K562 (cell line): ENCODE measurements around the gene NFILZ. TPM values are rescaled to one million over a fixed set of nuclear protein-coding genes. Genes with fewer than 3 reads are reported as not detected.
A peak's percentile ranks its signal among the peaks of the same experiment; 100 is the strongest.

Source experiments
- ATAC-seq: fragments of 200-7000 bp; cut with Tn5 transposase; 3 replicates; pipeline ENCODE4 v1.9.1; 2020; ENCODE audit warnings: moderate library complexity
- BruUV-seq: library from RNA; stranded (reverse); fragments of 400-500 nt; replicated peaks from 2 replicates; lab custom pipeline; 2021; lab: Mats Ljungman, UMichigan
- CTCF ChIA-PET: fragments of 300-600 bp; formaldehyde crosslinking; extraction: SDS; loops from one replicate; lab custom pipeline; 2021; ENCODE audit warnings: low intra/inter-chr PET ratio; lab: Yijun Ruan, JAX
- POLR2A ChIA-PET: fragments of 300-600, 350-650 bp; sonication (Branson Sonifier 250); formaldehyde crosslinking; extraction: SDS; loops from one replicate; lab custom pipeline; 2021; ENCODE audit warnings: antibody characterized with exemption, inconsistent platforms; lab: Yijun Ruan, JAX
- DNase-seq, 4 experiments: peaks; one replicate each; pipeline versions ENCODE4 v3.0.0 to v3.0.0-alpha.2; 2011 to 2018; ENCODE audit warnings: low spot score in 3 of 4, mixed read lengths in 3 of 4; ENCODE audit errors: extremely low read depth in 1 of 4
- FAIRE-seq: peaks from 2 replicates; lab custom pipeline; 2011; peaks lifted over from hg19 to GRCh38; lab: Jason Lieb, UNC
- H2AFZ ChIP-seq: 2 replicates; pipeline ENCODE4 v1.6.0; 2011; ENCODE audit warnings: low read depth, low read length, control low read depth, inconsistent platforms
- H3K27ac ChIP-seq: fragments of 200-600 bp; 3 replicates; pipeline ENCODE4 v1.8.0; 2011; ENCODE audit warnings: low read depth, mild to moderate bottlenecking, control low read depth, inconsistent platforms, low read length, moderate library complexity, mixed read lengths; ENCODE audit errors: extremely low read depth
- H3K27me3 ChIP-seq, 2 experiments: fragments of 300-600 bp in 1 of 2; 2 replicates in 1 of 2; 3 replicates in 1 of 2; pipeline versions ENCODE4 v1.6.0 to v1.8.0; 2011; ENCODE audit warnings: inconsistent platforms in 2 of 2, low read length in 2 of 2, mild to moderate bottlenecking in 1 of 2, mixed read lengths in 1 of 2, moderate library complexity in 1 of 2; ENCODE audit not compliant: control insufficient read depth in 2 of 2, insufficient read depth in 2 of 2
- H3K36me3 ChIP-seq: fragments of 300-600 bp; 3 replicates; pipeline ENCODE4 v1.8.0; 2011; ENCODE audit warnings: mild to moderate bottlenecking, low read length, inconsistent platforms; ENCODE audit not compliant: control insufficient read depth, insufficient read depth
- H3K4me1 ChIP-seq, 2 experiments: fragments of 200-600 bp in 1 of 2; replicated peaks in 1 of 2; 2 replicates in 1 of 2; 3 replicates in 1 of 2; pipeline versions ENCODE4 v1.5.1 to v1.8.0; 2011; ENCODE audit warnings: inconsistent platforms in 2 of 2, low read length in 2 of 2, mild to moderate bottlenecking in 1 of 2, mixed read lengths in 1 of 2, moderate library complexity in 1 of 2; ENCODE audit not compliant: control insufficient read depth in 2 of 2, insufficient read depth in 2 of 2
- H3K4me2 ChIP-seq: 2 replicates; pipeline ENCODE4 v1.6.1; 2011; ENCODE audit warnings: low read length, control low read depth, inconsistent platforms, mixed read lengths; ENCODE audit not compliant: insufficient read depth
- H3K4me3 ChIP-seq: fragments of 200-600 bp; sonication (generic), shearing (Covaris generic); 2 replicates; pipeline ENCODE4 v1.5.1; 2016; ENCODE audit warnings: control low read depth, inconsistent platforms
- H3K79me2 ChIP-seq: fragments of 200-600 bp; 3 replicates; pipeline ENCODE4 v1.8.0; 2011; ENCODE audit warnings: low read length, inconsistent platforms; ENCODE audit not compliant: control insufficient read depth, insufficient read depth
- H3K9ac ChIP-seq, 2 experiments: 2 replicates each; pipeline versions ENCODE4 v1.6.0 to v1.6.1; 2011; ENCODE audit warnings: low read depth in 2 of 2, low read length in 2 of 2, control low read depth in 1 of 2, inconsistent platforms in 1 of 2, mild to moderate bottlenecking in 1 of 2, mixed read lengths in 1 of 2; ENCODE audit not compliant: insufficient read depth in 1 of 2
- H3K9me1 ChIP-seq: one replicate; pipeline ENCODE4 v1.6.0; 2011; ENCODE audit warnings: inconsistent platforms, mild to moderate bottlenecking, low read length, moderate library complexity; ENCODE audit not compliant: control insufficient read depth, insufficient read depth
- H3K9me3 ChIP-seq: replicated peaks from 2 replicates; pipeline ENCODE4 v1.5.1; 2011; ENCODE audit warnings: low read depth, low read length, inconsistent platforms; ENCODE audit not compliant: control insufficient read depth, insufficient read depth
- H4K20me1 ChIP-seq: replicated peaks from 2 replicates; pipeline ENCODE4 v1.6.1; 2011; ENCODE audit warnings: low read length, inconsistent platforms, mixed read lengths; ENCODE audit not compliant: control insufficient read depth, insufficient read depth
- ARID3B ChIP-seq: fragments of 250-450 bp; sonication (Bioruptor Pico); IDR thresholded peaks from 2 replicates; pipeline ENCODE4 v1.4.0; 2020; ENCODE audit warnings: borderline replicate concordance
- CTBP1 ChIP-seq: fragments of 450-650 bp; IDR thresholded peaks from 2 replicates; pipeline ENCODE4 v1.6.1; 2016; ENCODE audit warnings: borderline replicate concordance
- EHMT2 ChIP-seq: fragments of 450-650 bp; IDR thresholded peaks from 2 replicates; pipeline ENCODE4 v1.6.1; 2018; ENCODE audit warnings: antibody characterized with exemption
- L3MBTL2 ChIP-seq: fragments of 450-650 bp; IDR thresholded peaks from 2 replicates; pipeline ENCODE4 v1.6.1; 2016; ENCODE audit warnings: mild to moderate bottlenecking, moderate library complexity
- OTX1 ChIP-seq: fragments of 450-650 bp; formaldehyde crosslinking; IDR thresholded peaks from 2 replicates; pipeline ENCODE4 v1.4.0; 2022; ENCODE audit warnings: mild to moderate bottlenecking
- ZSCAN32 ChIP-seq: fragments of 450-650 bp; formaldehyde crosslinking; IDR thresholded peaks from 2 replicates; pipeline ENCODE4 v1.4.0; 2020; ENCODE audit warnings: mild to moderate bottlenecking, moderate library complexity
- in situ Hi-C: fragments of 300-500 bp; cut with MboI; formaldehyde crosslinking; loops from 4 replicates; pipeline ENCODE4 v1.15.0; 2018; ENCODE audit warnings: inconsistent platforms, mixed read lengths
- intact Hi-C: fragments of 100-400 bp; cut with micrococcal nuclease; formaldehyde crosslinking; loops from 2 replicates; pipeline ENCODE4 v1.14.2; 2022
- polyA plus RNA-seq, 8 experiments: library from polyadenylated mRNA; depleted of rRNA in 4 of 8; stranded (reverse) in 5 of 8; unstranded in 3 of 8; fragments of >200 nt; fragmentation: Nextera tagmentation in 2 of 8; fragmentation: Illumina TruSeq in 1 of 8; extraction: Ambion mirVana in 2 of 8; extraction: Trizol in 1 of 8; gene quantifications; 2 replicates each; pipeline versions ENCODE4 v1.2.1 to v1.2.3, GENCODE V29; 2011 to 2014; ENCODE audit warnings: inconsistent platforms in 1 of 8, missing spikeins in 1 of 8
- total RNA-seq, 7 experiments: library from RNA; depleted of rRNA in 6 of 7; stranded (reverse); fragments of >200 nt in 6 of 7; fragmentation: Illumina TruSeq in 2 of 7; extraction: Trizol in 2 of 7; gene quantifications; 2 replicates each; pipeline versions ENCODE4 v1.2.1 to v1.2.3, GENCODE V29; 2011 to 2021; ENCODE audit warnings: low replicate concordance in 1 of 7
- TF ChIP-seq, protein P1 (sequence below): fragments of 450-650 bp; formaldehyde crosslinking; conservative IDR thresholded peaks from 2 replicates; pipeline ENCODE4 v1.4.0; 2022; ENCODE audit warnings: mild to moderate bottlenecking, missing genetic modification characterization
- TF ChIP-seq, protein P2 (sequence below): fragments of 450-650 bp; formaldehyde crosslinking; IDR thresholded peaks from 2 replicates; pipeline ENCODE4 v1.4.0; 2022; ENCODE audit warnings: missing genetic modification characterization

The NFILZ gene
- total and polyA plus RNA-seq, 9 of the 15 experiments (the other 6 are each of a cell fraction or from before 2014, with no cell fraction given) = not detected

GRCh38 chr19:8678244-8678807, 47.9 kb downstream of the NFILZ start:
- BruUV-seq = no TSS peak
- no peaks in the 10 kb centered on the region for H3K79me2 ChIP-seq
- no peak for ATAC-seq
- no peak overlapping the region for H3K4me2 ChIP-seq
- no peaks in the 10 kb centered on the region for H3K36me3 ChIP-seq
- no peaks in the 10 kb centered on the region for H3K9me1 ChIP-seq
- H3K9me3 ChIP-seq = no peaks in the 10 kb centered on the region
- no peak overlapping the region for H3K27ac ChIP-seq
- in situ Hi-C loops = no loop called here
- H2AFZ ChIP-seq = no peak overlapping the region
- no peak for DNase-seq
- peaks cover 0 to 1% of the 10 kb centered on the region in 2 experiments; a peak in 1 of 5 replicates for H3K27me3 ChIP-seq
- CTCF ChIA-PET = interaction anchor here (0.6 kb wide), 1 partner anchor 503 kb away, joined by 4 read pairs; no protein-coding TSS in a partner anchor
- intact Hi-C loops = no loop called here
- no peak overlapping the region for H3K9ac ChIP-seq
- H3K4me3 ChIP-seq = no peak overlapping the region
- no peaks in the 10 kb centered on the region for H4K20me1 ChIP-seq
- POLR2A ChIA-PET = no interaction called here
- no peak for FAIRE-seq
- H3K4me1 ChIP-seq = peaks cover 0 to 7% of the 10 kb centered on the region in 2 experiments; a peak in 2 of 5 replicates
- TF ChIP-seq OTX1 (peak; percentile 56; the same call in 1 of the 2 replicates), EHMT2 (0 out of 2 replicates have a peak, but pooled peaks have one; percentile 23), L3MBTL2 (no peak), ZSCAN32 (no peak), CTBP1 (no peak), ARID3B (CRISPR knock-in tag) (no peak)
- TF ChIP-seq, protein P1, sequence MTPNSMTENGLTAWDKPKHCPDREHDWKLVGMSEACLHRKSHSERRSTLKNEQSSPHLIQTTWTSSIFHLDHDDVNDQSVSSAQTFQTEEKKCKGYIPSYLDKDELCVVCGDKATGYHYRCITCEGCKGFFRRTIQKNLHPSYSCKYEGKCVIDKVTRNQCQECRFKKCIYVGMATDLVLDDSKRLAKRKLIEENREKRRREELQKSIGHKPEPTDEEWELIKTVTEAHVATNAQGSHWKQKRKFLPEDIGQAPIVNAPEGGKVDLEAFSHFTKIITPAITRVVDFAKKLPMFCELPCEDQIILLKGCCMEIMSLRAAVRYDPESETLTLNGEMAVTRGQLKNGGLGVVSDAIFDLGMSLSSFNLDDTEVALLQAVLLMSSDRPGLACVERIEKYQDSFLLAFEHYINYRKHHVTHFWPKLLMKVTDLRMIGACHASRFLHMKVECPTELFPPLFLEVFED (CRISPR knock-in tag) = 0 out of 2 replicates have a peak, but pooled peaks have one; percentile 51
- TF ChIP-seq, protein P2, sequence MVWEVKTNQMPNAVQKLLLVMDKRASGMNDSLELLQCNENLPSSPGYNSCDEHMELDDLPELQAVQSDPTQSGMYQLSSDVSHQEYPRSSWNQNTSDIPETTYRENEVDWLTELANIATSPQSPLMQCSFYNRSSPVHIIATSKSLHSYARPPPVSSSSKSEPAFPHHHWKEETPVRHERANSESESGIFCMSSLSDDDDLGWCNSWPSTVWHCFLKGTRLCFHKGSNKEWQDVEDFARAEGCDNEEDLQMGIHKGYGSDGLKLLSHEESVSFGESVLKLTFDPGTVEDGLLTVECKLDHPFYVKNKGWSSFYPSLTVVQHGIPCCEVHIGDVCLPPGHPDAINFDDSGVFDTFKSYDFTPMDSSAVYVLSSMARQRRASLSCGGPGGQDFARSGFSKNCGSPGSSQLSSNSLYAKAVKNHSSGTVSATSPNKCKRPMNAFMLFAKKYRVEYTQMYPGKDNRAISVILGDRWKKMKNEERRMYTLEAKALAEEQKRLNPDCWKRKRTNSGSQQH = 0 out of 2 replicates have a peak, but pooled peaks have one; percentile 13

Other genes with a start within 250 kb of the NFILZ start
Only the 7 nearest of the 11 such genes appear.
- 195 and 251 TPM in 2 replicates for gene HNRNPM, start 185.7 kb upstream of the NFILZ start, total RNA-seq (2014; rRNA removed)
- gene HNRNPM, start 185.7 kb upstream of the NFILZ start, total RNA-seq (2014; rRNA removed; fragmentation: Illumina TruSeq; extraction: Trizol) = 130 and 168 TPM in 2 replicates
- 186 and 204 TPM in 2 replicates for gene HNRNPM, start 185.7 kb upstream of the NFILZ start, total RNA-seq (2015; rRNA removed; fragmentation: Illumina TruSeq; extraction: Trizol)
- gene HNRNPM, start 185.7 kb upstream of the NFILZ start, total RNA-seq (2021) = 283 and 340 TPM in 2 replicates
- 107 and 127 TPM in 2 replicates for gene HNRNPM, start 185.7 kb upstream of the NFILZ start, polyA plus RNA-seq (2011; rRNA removed)
- 241 and 264 TPM in 2 replicates for gene HNRNPM, start 185.7 kb upstream of the NFILZ start, polyA plus RNA-seq (2014; fragmentation: Illumina TruSeq; extraction: Trizol)
- 10 to 100 TPM; 11.1 to 13.1 TPM for gene HNRNPM, start 185.7 kb upstream of the NFILZ start, polyA plus RNA-seq (2014; fragmentation: Nextera tagmentation; extraction: Ambion mirVana)
- gene HNRNPM, start 185.7 kb upstream of the NFILZ start, polyA plus RNA-seq (2014; rRNA removed) = 253 and 316 TPM in 2 replicates
- 0.05 TPM in 1 of 2 replicates, not detected in the other for gene PRAM1, start 128.0 kb upstream of the NFILZ start, total RNA-seq (2014; rRNA removed)
- gene PRAM1, start 128.0 kb upstream of the NFILZ start, total RNA-seq (2014; rRNA removed; fragmentation: Illumina TruSeq; extraction: Trizol) = not detected in 2 replicates
- not detected in 2 replicates for gene PRAM1, start 128.0 kb upstream of the NFILZ start, total RNA-seq (2015; rRNA removed; fragmentation: Illumina TruSeq; extraction: Trizol)
- gene PRAM1, start 128.0 kb upstream of the NFILZ start, total RNA-seq (2021) = 0.09 and 0.11 TPM in 2 replicates
- not detected in 2 replicates for gene PRAM1, start 128.0 kb upstream of the NFILZ start, polyA plus RNA-seq (2011; rRNA removed)
- gene PRAM1, start 128.0 kb upstream of the NFILZ start, polyA plus RNA-seq (2014; fragmentation: Illumina TruSeq; extraction: Trizol) = 0.07 TPM in 1 of 2 replicates, not detected in the other
- not detected for gene PRAM1, start 128.0 kb upstream of the NFILZ start, polyA plus RNA-seq (2014; fragmentation: Nextera tagmentation; extraction: Ambion mirVana)
- not detected in 2 replicates for gene PRAM1, start 128.0 kb upstream of the NFILZ start, polyA plus RNA-seq (2014; rRNA removed)
- gene ZNF414, start 116.5 kb upstream of the NFILZ start, total RNA-seq (2014; rRNA removed) = 3.8 and 11.0 TPM in 2 replicates
- gene ZNF414, start 116.5 kb upstream of the NFILZ start, total RNA-seq (2014; rRNA removed; fragmentation: Illumina TruSeq; extraction: Trizol) = not detected in 2 replicates
- 2.0 and 3.0 TPM in 2 replicates for gene ZNF414, start 116.5 kb upstream of the NFILZ start, total RNA-seq (2015; rRNA removed; fragmentation: Illumina TruSeq; extraction: Trizol)
- 25.8 and 27.2 TPM in 2 replicates for gene ZNF414, start 116.5 kb upstream of the NFILZ start, total RNA-seq (2021)
- 1.7 and 4.2 TPM in 2 replicates for gene ZNF414, start 116.5 kb upstream of the NFILZ start, polyA plus RNA-seq (2011; rRNA removed)
- gene ZNF414, start 116.5 kb upstream of the NFILZ start, polyA plus RNA-seq (2014; fragmentation: Illumina TruSeq; extraction: Trizol) = 2.2 and 10.2 TPM in 2 replicates
- under 1 TPM in 1 of 2 experiments, not detected in 1; 0.03 TPM for gene ZNF414, start 116.5 kb upstream of the NFILZ start, polyA plus RNA-seq (2014; fragmentation: Nextera tagmentation; extraction: Ambion mirVana)
- gene ZNF414, start 116.5 kb upstream of the NFILZ start, polyA plus RNA-seq (2014; rRNA removed) = 15.6 and 16.0 TPM in 2 replicates
- gene MYO1F, start 53.2 kb upstream of the NFILZ start, total RNA-seq (2014; rRNA removed) = 2.0 and 5.7 TPM in 2 replicates
- 2.6 and 2.8 TPM in 2 replicates for gene MYO1F, start 53.2 kb upstream of the NFILZ start, total RNA-seq (2014; rRNA removed; fragmentation: Illumina TruSeq; extraction: Trizol)
- gene MYO1F, start 53.2 kb upstream of the NFILZ start, total RNA-seq (2015; rRNA removed; fragmentation: Illumina TruSeq; extraction: Trizol) = 8.1 and 9.4 TPM in 2 replicates
- 4.5 and 6.0 TPM in 2 replicates for gene MYO1F, start 53.2 kb upstream of the NFILZ start, total RNA-seq (2021)
- 3.5 and 8.1 TPM in 2 replicates for gene MYO1F, start 53.2 kb upstream of the NFILZ start, polyA plus RNA-seq (2011; rRNA removed)
- gene MYO1F, start 53.2 kb upstream of the NFILZ start, polyA plus RNA-seq (2014; fragmentation: Illumina TruSeq; extraction: Trizol) = 5.3 and 5.6 TPM in 2 replicates
- gene MYO1F, start 53.2 kb upstream of the NFILZ start, polyA plus RNA-seq (2014; fragmentation: Nextera tagmentation; extraction: Ambion mirVana) = under 1 TPM; 0.78 to 0.82 TPM
- 3.0 and 4.3 TPM in 2 replicates for gene MYO1F, start 53.2 kb upstream of the NFILZ start, polyA plus RNA-seq (2014; rRNA removed)
- 0.33 and 0.41 TPM in 2 replicates for gene ADAMTS10, start 19.9 kb upstream of the NFILZ start, total RNA-seq (2014; rRNA removed)
- gene ADAMTS10, start 19.9 kb upstream of the NFILZ start, total RNA-seq (2014; rRNA removed; fragmentation: Illumina TruSeq; extraction: Trizol) = not detected in 2 replicates
- gene ADAMTS10, start 19.9 kb upstream of the NFILZ start, total RNA-seq (2015; rRNA removed; fragmentation: Illumina TruSeq; extraction: Trizol) = 0.30 and 0.33 TPM in 2 replicates
- 0.29 and 1.2 TPM in 2 replicates for gene ADAMTS10, start 19.9 kb upstream of the NFILZ start, total RNA-seq (2021)
- 0.28 and 0.57 TPM in 2 replicates for gene ADAMTS10, start 19.9 kb upstream of the NFILZ start, polyA plus RNA-seq (2011; rRNA removed)
- 0.30 TPM in 1 of 2 replicates, not detected in the other for gene ADAMTS10, start 19.9 kb upstream of the NFILZ start, polyA plus RNA-seq (2014; fragmentation: Illumina TruSeq; extraction: Trizol)
- gene ADAMTS10, start 19.9 kb upstream of the NFILZ start, polyA plus RNA-seq (2014; fragmentation: Nextera tagmentation; extraction: Ambion mirVana) = not detected
- 0.84 and 1.8 TPM in 2 replicates for gene ADAMTS10, start 19.9 kb upstream of the NFILZ start, polyA plus RNA-seq (2014; rRNA removed)
- not detected in 2 replicates for gene ACTL9, start 68.2 kb downstream of the NFILZ start, total RNA-seq (2014; rRNA removed)
- not detected in 2 replicates for gene ACTL9, start 68.2 kb downstream of the NFILZ start, total RNA-seq (2014; rRNA removed; fragmentation: Illumina TruSeq; extraction: Trizol)
- gene ACTL9, start 68.2 kb downstream of the NFILZ start, total RNA-seq (2015; rRNA removed; fragmentation: Illumina TruSeq; extraction: Trizol) = not detected in 2 replicates
- not detected in 2 replicates for gene ACTL9, start 68.2 kb downstream of the NFILZ start, total RNA-seq (2021)
- gene ACTL9, start 68.2 kb downstream of the NFILZ start, polyA plus RNA-seq (2011; rRNA removed) = not detected in 2 replicates
- gene ACTL9, start 68.2 kb downstream of the NFILZ start, polyA plus RNA-seq (2014; fragmentation: Illumina TruSeq; extraction: Trizol) = not detected in 2 replicates
- gene ACTL9, start 68.2 kb downstream of the NFILZ start, polyA plus RNA-seq (2014; fragmentation: Nextera tagmentation; extraction: Ambion mirVana) = not detected
- gene ACTL9, start 68.2 kb downstream of the NFILZ start, polyA plus RNA-seq (2014; rRNA removed) = not detected in 2 replicates
- not detected in 2 replicates for gene OR2Z1, start 91.0 kb downstream of the NFILZ start, total RNA-seq (2014; rRNA removed)
- gene OR2Z1, start 91.0 kb downstream of the NFILZ start, total RNA-seq (2014; rRNA removed; fragmentation: Illumina TruSeq; extraction: Trizol) = not detected in 2 replicates
- not detected in 2 replicates for gene OR2Z1, start 91.0 kb downstream of the NFILZ start, total RNA-seq (2015; rRNA removed; fragmentation: Illumina TruSeq; extraction: Trizol)
- gene OR2Z1, start 91.0 kb downstream of the NFILZ start, total RNA-seq (2021) = not detected in 2 replicates
- not detected in 2 replicates for gene OR2Z1, start 91.0 kb downstream of the NFILZ start, polyA plus RNA-seq (2011; rRNA removed)
- gene OR2Z1, start 91.0 kb downstream of the NFILZ start, polyA plus RNA-seq (2014; fragmentation: Illumina TruSeq; extraction: Trizol) = not detected in 2 replicates
- gene OR2Z1, start 91.0 kb downstream of the NFILZ start, polyA plus RNA-seq (2014; fragmentation: Nextera tagmentation; extraction: Ambion mirVana) = not detected
- gene OR2Z1, start 91.0 kb downstream of the NFILZ start, polyA plus RNA-seq (2014; rRNA removed) = 0.13 and 0.30 TPM in 2 replicates